Heart left ventricle (tissue), 16 donors: Measurements from ENCODE around the gene PRR5. TPM values are rescaled to one million over a fixed set of nuclear protein-coding genes. Genes with fewer than 3 reads are reported as not detected.

Experiments
- ATAC-seq, 4 donors: fragments of 200-7000 bp; cut with Tn5 transposase; one replicate each; pipeline ENCODE4 v1.9.1; 2020 to 2022; ENCODE audit warnings: moderate library complexity in 4 of 4, mild to moderate bottlenecking in 3 of 4, moderate number of reproducible peaks in 1 of 4
- DNase-seq, 5 donors: peaks; one replicate each; pipeline ENCODE4 v3.0.0-alpha.2; 2020
- H3K27ac ChIP-seq, 12 donors: fragments of 200-600 bp; sonication (generic) in 4 of 12; one replicate each; pipeline versions ENCODE4 v1.5.0 to v1.8.0; 2016 to 2022; ENCODE audit warnings: mild to moderate bottlenecking in 2 of 12
- H3K27me3 ChIP-seq, 9 donors: fragments of 200-600 bp; sonication (generic) in 2 of 9; one replicate each; pipeline versions ENCODE4 v1.5.1 to v1.8.0; 2016 to 2022; ENCODE audit warnings: mild to moderate bottlenecking in 3 of 9
- H3K36me3 ChIP-seq, 9 donors: fragments of 200-600 bp; sonication (generic) in 2 of 9; one replicate each; pipeline versions ENCODE4 v1.5.0 to v1.8.0; 2018 to 2022; ENCODE audit warnings: mild to moderate bottlenecking in 2 of 9
- H3K4me1 ChIP-seq, 12 donors: fragments of 200-600 bp; sonication (generic) in 4 of 12; one replicate each; pipeline versions ENCODE4 v1.5.0 to v1.8.0; 2016 to 2022; ENCODE audit warnings: mild to moderate bottlenecking in 3 of 12
- H3K4me3 ChIP-seq, 12 donors: fragments of 200-600 bp; sonication (generic) in 4 of 12; one replicate each; pipeline versions ENCODE4 v1.5.0 to v1.8.0; 2017 to 2022; ENCODE audit warnings: mild to moderate bottlenecking in 9 of 12, moderate library complexity in 4 of 12
- H3K9me3 ChIP-seq, 12 donors: fragments of 200-600 bp; sonication (generic) in 4 of 12; one replicate each; pipeline versions ENCODE4 v1.5.0 to v1.8.0; 2016 to 2022; ENCODE audit warnings: mild to moderate bottlenecking in 1 of 12
- POLR2A ChIP-seq, 2 donors: fragments of 450-650 bp; IDR thresholded peaks; one replicate each; pipeline ENCODE4 v1.6.1; 2017; ENCODE audit warnings: antibody characterized with exemption in 2 of 2, mild to moderate bottlenecking in 2 of 2, moderate library complexity in 2 of 2
- WGBS, 4 donors: extraction: QIAGEN DNeasy Blood & Tissue Kit in 2 of 4; methylation state at CpG; one replicate each; pipeline versions ENCODE4 v1.1.5 to v1.1.7; 2013 to 2018; 5-methylcytosine and 5-hydroxymethylcytosine counted together
- intact Hi-C, 10 donors: fragments of 100-400 bp; cut with DNase I; formaldehyde crosslinking; loops; one replicate each; pipeline versions ENCODE4 v1.11.1 to v1.14.2; 2022
- polyA plus RNA-seq, 2 donors: library from polyadenylated mRNA; stranded (reverse); fragments of 200-250 nt; gene quantifications; one replicate each; pipeline ENCODE4 v1.2.3, GENCODE V29; 2013
- total RNA-seq, 9 donors: library from RNA; depleted of rRNA in 2 of 9; stranded (reverse); fragments of >200 nt in 2 of 9; fragmentation: NEBNext Ultra II Directional in 3 of 9; extraction: Animal tissue kit (Norgen Biotek cat#: 25700) in 3 of 9; gene quantifications; one replicate each; pipeline versions ENCODE4 v1.1.0 to v1.2.4, GENCODE V29; 2016 to 2023
- TF ChIP-seq, protein P1 (sequence below), 12 donors: fragments of 200-600 bp; sonication (generic) in 4 of 12; IDR thresholded peaks; one replicate each; pipeline versions ENCODE4 v1.5.0 to v1.8.0; 2018 to 2022; ENCODE audit warnings: antibody characterized with exemption in 12 of 12, mild to moderate bottlenecking in 5 of 12
- donor health status: ischemic (EF 13 %, LVEDD 7.1; RV severe dilation, severe dysfunction).
- donor health status: healthy with polysubstance abuse.
- donor health status: DM: no; HTN: yes; CAD: no.
- donor health status: DM: no; HTN: no; CAD: no.
- donor health status: ischemic (EF 25% LVEDD 6.9; RV normal size, moderate dysfunction).
- donor health status: ischemic (EF 25% LVEDD 5.7; RV mildly dilated, moderate dysfunction).
- donor health status: healthy.
- donor health status: DM: yes; HTN: yes; CAD: no.
- donor health status: ischemic (EF 35%, LVEDD 5.7; RV mildly dilated, moderate dysfunction).
- donor health status: nonischemic (EF 11% LVEDD 7.7; RV severe dilation, severe dysfunction).
- donor health status: DM: yes; HTN: yes; CAD: no.
- donor health status: PGD.
- donor health status: ischemic (EF 29% LVEDD 5.4; RV normal size, mild dysfunction).
- donor health status: nonischemic (EF 23%, LVEDD 6.1; RV moderate dilation, normal function).

PRR5 gene
- total and polyA plus RNA-seq, 11 donors, result 1.6 to 9.5 (median 2.2) TPM

DNA sequence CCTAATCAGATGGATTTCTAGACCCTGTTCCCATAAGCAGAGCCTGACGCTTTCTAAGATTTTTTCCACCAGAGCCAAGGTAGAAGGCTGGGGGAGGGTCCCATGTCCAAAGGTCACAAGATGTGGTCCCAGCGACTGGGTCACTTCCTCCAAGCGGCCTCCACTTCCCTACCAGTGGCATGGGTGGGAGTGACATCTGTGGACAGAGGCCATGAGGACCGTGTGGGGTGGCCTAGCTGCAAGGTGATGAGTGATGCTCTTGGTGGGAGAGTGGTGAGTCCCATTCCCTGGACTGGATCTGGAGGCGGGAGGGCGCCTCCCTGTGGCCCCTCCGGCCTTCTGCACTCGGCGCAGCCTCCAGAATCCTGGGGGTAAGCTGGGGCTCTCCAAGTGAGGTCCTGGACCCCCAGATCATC is 32.4 kb upstream of the PRR5 start:
- peaks cover 0 to 55% (median 7%) of the 10 kb centered on the region in 12 donors for H3K4me1 ChIP-seq
- TF ChIP-seq, protein P1, sequence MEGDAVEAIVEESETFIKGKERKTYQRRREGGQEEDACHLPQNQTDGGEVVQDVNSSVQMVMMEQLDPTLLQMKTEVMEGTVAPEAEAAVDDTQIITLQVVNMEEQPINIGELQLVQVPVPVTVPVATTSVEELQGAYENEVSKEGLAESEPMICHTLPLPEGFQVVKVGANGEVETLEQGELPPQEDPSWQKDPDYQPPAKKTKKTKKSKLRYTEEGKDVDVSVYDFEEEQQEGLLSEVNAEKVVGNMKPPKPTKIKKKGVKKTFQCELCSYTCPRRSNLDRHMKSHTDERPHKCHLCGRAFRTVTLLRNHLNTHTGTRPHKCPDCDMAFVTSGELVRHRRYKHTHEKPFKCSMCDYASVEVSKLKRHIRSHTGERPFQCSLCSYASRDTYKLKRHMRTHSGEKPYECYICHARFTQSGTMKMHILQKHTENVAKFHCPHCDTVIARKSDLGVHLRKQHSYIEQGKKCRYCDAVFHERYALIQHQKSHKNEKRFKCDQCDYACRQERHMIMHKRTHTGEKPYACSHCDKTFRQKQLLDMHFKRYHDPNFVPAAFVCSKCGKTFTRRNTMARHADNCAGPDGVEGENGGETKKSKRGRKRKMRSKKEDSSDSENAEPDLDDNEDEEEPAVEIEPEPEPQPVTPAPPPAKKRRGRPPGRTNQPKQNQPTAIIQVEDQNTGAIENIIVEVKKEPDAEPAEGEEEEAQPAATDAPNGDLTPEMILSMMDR (IDR thresholded peaks at IDR 0.05), result peak in 3 of 12 donors; percentile 19 to 33 (median 26)
- TF ChIP-seq POLR2A (IDR thresholded peaks at IDR 0.05), result no peak
- H3K36me3 ChIP-seq, result no peaks in the 10 kb centered on the region
- H3K4me3 ChIP-seq, result peak overlapping the region in 11 of 12 donors; percentile 18 to 88 (median 59)
- H3K9me3 ChIP-seq, result no peaks in the 10 kb centered on the region
- DNase-seq, result peak in 1 of 5 donors; percentile 26
- WGBS, 4 donors, result 63 to 89% (median 70%) methylated on average over 5 to 9 of the region's 9 CpGs
- H3K27me3 ChIP-seq, result peaks cover 0 to 10% (median 0%) of the 10 kb centered on the region in 9 donors
- intact Hi-C loops, result no loop called here
- ATAC-seq, result peak in 1 of 4 donors; percentile 15
- H3K27ac ChIP-seq, result no peak overlapping the region

DNA sequence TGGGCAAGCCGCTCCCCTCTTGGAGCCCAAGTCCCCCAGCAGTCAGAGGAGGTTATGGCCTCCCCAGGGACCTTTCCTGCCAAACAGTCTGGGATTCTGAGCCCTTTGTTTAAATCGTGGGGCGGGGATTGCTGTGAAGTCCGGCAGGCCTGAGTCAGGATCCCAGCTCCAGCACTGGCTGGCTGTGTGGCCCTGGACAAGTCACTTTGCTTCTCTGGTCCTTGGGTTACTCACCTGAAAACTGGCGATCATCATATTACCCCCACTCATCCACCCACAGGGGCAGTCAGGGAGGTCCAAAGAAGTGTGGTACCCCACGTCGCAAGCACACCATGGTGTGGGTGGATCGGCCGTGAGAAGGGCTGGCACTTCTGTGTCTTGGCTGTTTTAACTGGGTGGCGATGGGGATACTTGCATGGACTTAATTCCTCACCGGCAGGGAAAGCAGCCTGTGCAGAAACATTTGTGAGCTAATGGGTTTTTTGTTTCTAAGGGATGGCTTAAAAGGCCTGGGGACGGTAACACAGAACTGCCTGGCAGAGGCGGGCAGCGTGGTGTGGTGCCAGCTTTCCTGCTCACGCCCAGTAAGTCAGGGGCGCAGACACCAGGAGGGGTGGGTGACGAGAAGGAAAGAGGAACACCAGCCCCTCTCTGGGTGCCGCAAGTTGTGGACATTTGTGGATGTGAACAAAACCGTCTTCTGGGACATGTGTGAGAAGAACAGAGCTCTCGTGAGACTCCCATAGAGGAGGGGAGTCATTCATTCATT is 31.6 kb upstream of the PRR5 start:
- 79 to 87% (median 84%) methylated on average over 20 of the region's 20 CpGs for WGBS, 4 donors
- Histone ChIP-seq H3K36me3 (no peaks in the 10 kb centered on the region), H3K9me3 (no peaks in the 10 kb centered on the region), H3K27me3 (peaks cover 0 to 10% (median 0%) of the 10 kb centered on the region in 9 donors), H3K4me1 (peaks cover 0 to 46% (median 5%) of the 10 kb centered on the region in 12 donors), H3K27ac (no peak overlapping the region), H3K4me3 (no peak overlapping the region)
- no peak for ATAC-seq
- no peak for TF ChIP-seq POLR2A (IDR thresholded peaks at IDR 0.05)
- TF ChIP-seq, protein P1 (IDR thresholded peaks at IDR 0.05), result no peak
- DNase-seq, result peak in 1 of 5 donors; percentile 22
- intact Hi-C loops, result no loop called here

DNA sequence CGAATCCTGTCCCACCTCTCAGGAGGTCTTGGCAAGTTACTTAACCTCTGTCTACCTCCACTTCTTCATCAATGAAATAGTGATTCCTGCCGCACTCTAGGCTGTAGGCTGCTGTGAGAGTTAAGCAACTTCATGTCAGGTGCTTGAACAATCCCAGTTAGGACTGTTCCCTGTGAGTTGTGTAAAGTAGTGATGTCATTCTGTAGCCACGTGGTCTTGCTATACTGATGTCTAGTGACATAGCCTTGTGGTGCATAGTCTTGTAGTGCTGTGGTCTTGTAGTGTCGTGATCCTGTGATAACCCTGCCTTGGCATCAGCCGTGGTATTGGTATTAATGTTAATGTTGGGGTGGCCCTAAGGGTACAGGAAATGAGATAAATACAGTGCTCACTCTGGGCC is 30.3 kb upstream of the PRR5 start:
- DNase-seq (no peak), ATAC-seq (no peak)
- Histone ChIP-seq H3K27me3 (peaks cover 0 to 10% (median 0%) of the 10 kb centered on the region in 9 donors), H3K4me1 (peaks cover 0 to 39% (median 7%) of the 10 kb centered on the region in 12 donors), H3K4me3 (no peak overlapping the region), H3K9me3 (no peaks in the 10 kb centered on the region), H3K27ac (no peak overlapping the region), H3K36me3 (no peaks in the 10 kb centered on the region)
- no peak for TF ChIP-seq POLR2A (IDR thresholded peaks at IDR 0.05)
- TF ChIP-seq, protein P1 (IDR thresholded peaks at IDR 0.05), result no peak
- WGBS, 4 donors, result 61 to 71% (median 68%) methylated on average over 3 to 5 of the region's 5 CpGs
- intact Hi-C loops, result no loop called here

DNA sequence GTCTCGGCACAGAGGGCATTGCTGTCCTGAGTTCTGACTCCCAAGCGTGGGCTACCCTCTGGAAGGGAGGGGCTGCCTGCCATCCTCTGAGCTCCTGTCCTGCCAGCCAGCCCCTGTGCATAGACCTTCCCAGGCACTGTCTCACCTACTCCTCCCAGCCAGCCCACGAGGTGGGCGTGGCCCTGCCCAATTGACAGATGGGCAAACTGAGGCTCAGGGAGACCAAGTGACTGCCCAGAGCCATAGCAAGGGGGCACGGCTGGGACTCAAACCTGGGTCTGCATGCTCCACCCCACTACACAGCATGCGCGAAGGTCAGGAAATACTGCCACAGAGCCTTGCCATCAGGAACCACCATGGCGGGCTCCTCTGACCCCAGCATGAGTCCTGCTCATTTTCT is 29.4 kb upstream of the PRR5 start:
- Histone ChIP-seq H3K4me1 (peaks cover 0 to 40% (median 8%) of the 10 kb centered on the region in 12 donors), H3K27ac (no peak overlapping the region), H3K36me3 (no peaks in the 10 kb centered on the region), H3K9me3 (no peaks in the 10 kb centered on the region), H3K4me3 (no peak overlapping the region), H3K27me3 (peaks cover 0 to 10% (median 0%) of the 10 kb centered on the region in 9 donors)
- ATAC-seq (no peak), DNase-seq (no peak)
- no peak for TF ChIP-seq POLR2A (IDR thresholded peaks at IDR 0.05)
- intact Hi-C loops, result no loop called here
- WGBS, 4 donors, result 84 to 98% (median 91%) methylated on average over 5 to 8 of the region's 8 CpGs
